CD8-positive, alpha-beta memory T cell (primary cell): ENCODE measurements around the gene HS6ST1. TPM values are rescaled to one million over a fixed set of nuclear protein-coding genes. Genes with fewer than 3 reads are reported as not detected.
"Not testable (repeated sequence)": the region's sequence is repeated elsewhere in the genome, so short reads cannot be mapped to it uniquely, and the experiment has no call there.

Experiments used
- CTCF ChIA-PET: fragments of 350-600 bp; sonication (Branson Sonifier 250); formaldehyde crosslinking; loops from one replicate; lab custom pipeline; 2021; ENCODE audit warnings: antibody characterized with exemption; lab: Charles Lee
- POLR2A ChIA-PET: fragments of 350-600 bp; sonication (Branson Sonifier 250); formaldehyde crosslinking; loops from one replicate; lab custom pipeline; 2021; ENCODE audit warnings: antibody characterized with exemption; lab: Charles Lee
- DNase-seq, 5 donors: peaks; one replicate each; pipeline versions ENCODE4 v3.0.0 to v3.0.0-alpha.2; 2020 to 2022; ENCODE audit warnings: mixed read lengths in 1 of 5
- H3K27ac ChIP-seq: one replicate; pipeline ENCODE4 v1.7.0; 2013; ENCODE audit warnings: low read depth, mild to moderate bottlenecking, low read length, moderate library complexity
- H3K27me3 ChIP-seq: 2 replicates; pipeline ENCODE4 v1.7.0; 2013; ENCODE audit warnings: low read length, mild to moderate bottlenecking; ENCODE audit not compliant: insufficient read depth, poor library complexity, severe bottlenecking
- H3K36me3 ChIP-seq: 2 replicates; pipeline ENCODE4 v1.7.0; 2013; ENCODE audit warnings: mild to moderate bottlenecking, low read length, moderate library complexity; ENCODE audit not compliant: insufficient read depth
- H3K4me1 ChIP-seq: 2 replicates; pipeline ENCODE4 v1.7.0; 2013; ENCODE audit warnings: mild to moderate bottlenecking, low read length, moderate library complexity; ENCODE audit not compliant: insufficient read depth
- H3K4me3 ChIP-seq: 2 replicates; pipeline ENCODE4 v1.7.0; 2013; ENCODE audit warnings: mild to moderate bottlenecking, low read length
- H3K9me3 ChIP-seq: 2 replicates; pipeline ENCODE4 v1.7.0; 2013; ENCODE audit warnings: mild to moderate bottlenecking, low read length
- H3K27ac Mint-ChIP-seq, 8 donors: one replicate each; pipeline ENCODE4 v1.8.0; 2020 to 2021; ENCODE audit warnings: mixed read lengths in 8 of 8, mild to moderate bottlenecking in 6 of 8, inconsistent platforms in 3 of 8, moderate library complexity in 3 of 8
- H3K27me3 Mint-ChIP-seq, 2 donors: one replicate each; pipeline ENCODE4 v1.8.0; 2020 to 2021; ENCODE audit warnings: mixed read lengths in 2 of 2, mild to moderate bottlenecking in 1 of 2, moderate library complexity in 1 of 2
- H3K36me3 Mint-ChIP-seq, 3 donors: one replicate each; pipeline ENCODE4 v1.8.0; 2020 to 2021; ENCODE audit warnings: mixed read lengths in 3 of 3, inconsistent platforms in 1 of 3, mild to moderate bottlenecking in 1 of 3
- H3K4me1 Mint-ChIP-seq, 3 donors: one replicate each; pipeline ENCODE4 v1.8.0; 2020 to 2021; ENCODE audit warnings: mixed read lengths in 3 of 3, inconsistent platforms in 1 of 3, mild to moderate bottlenecking in 1 of 3
- H3K4me3 Mint-ChIP-seq, 7 donors: one replicate each; pipeline ENCODE4 v1.8.0; 2020 to 2021; ENCODE audit warnings: mixed read lengths in 7 of 7, mild to moderate bottlenecking in 6 of 7, moderate library complexity in 4 of 7, inconsistent platforms in 2 of 7
- H3K9me3 Mint-ChIP-seq, 5 donors: one replicate each; pipeline ENCODE4 v1.8.0; 2020 to 2022; ENCODE audit warnings: mixed read lengths in 5 of 5, mild to moderate bottlenecking in 3 of 5, moderate library complexity in 2 of 5, inconsistent platforms in 1 of 5
- polyA plus RNA-seq: library from polyadenylated mRNA; unstranded; fragments of 300-500 nt; fragmentation: Illumina TruSeq; gene quantifications from one replicate; pipeline ENCODE4 v1.2.3, GENCODE V29; 2021
- total RNA-seq, 2 experiments: library from RNA; stranded (reverse); gene quantifications; one replicate each; pipeline ENCODE4 v1.2.3, GENCODE V29; 2021

The HS6ST1 gene
- total and polyA plus RNA-seq, 3 experiments from 2014 or later: 4.6 to 18.2 (median 18.0) TPM

DNA sequence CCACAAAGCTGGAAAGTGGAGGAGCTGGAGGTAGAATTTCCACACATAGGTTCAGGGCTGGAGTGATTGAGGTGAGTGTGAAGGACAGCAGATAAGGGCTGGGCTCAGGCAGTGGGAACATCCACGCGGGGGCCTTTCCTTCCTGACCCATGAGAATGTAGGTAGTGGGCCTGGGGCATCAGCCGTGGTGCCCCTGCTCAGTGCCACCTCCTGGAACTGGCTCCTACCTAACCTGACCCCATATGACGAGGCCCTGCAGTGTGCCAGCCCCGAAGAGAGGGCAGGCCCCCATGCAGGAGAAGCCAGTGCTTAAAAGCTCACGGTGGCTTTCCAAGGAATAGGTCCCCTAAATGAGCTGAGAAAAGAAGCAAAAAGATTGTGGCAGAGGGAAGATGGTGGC is 66.2 kb downstream of the HS6ST1 start:
- DNase-seq: no peak
- Histone ChIP-seq H3K36me3 (no peaks in the 10 kb centered on the region), H3K4me1 (no peaks in the 10 kb centered on the region), H3K27ac (no peak overlapping the region), H3K27me3 (no peaks in the 10 kb centered on the region), H3K9me3 (no peaks in the 10 kb centered on the region), H3K4me3 (no peak overlapping the region)
- H3K27me3 Mint-ChIP-seq: peaks cover 7 to 12% of the 10 kb centered on the region in 2 donors
- H3K9me3 Mint-ChIP-seq: peaks cover 0 to 3% (median 0%) of the 10 kb centered on the region in 5 donors
- ChIA-PET CTCF (no interaction called here), POLR2A (no interaction called here)
- no peaks in the 10 kb centered on the region for H3K4me1 Mint-ChIP-seq
- no peaks in the 10 kb centered on the region for H3K36me3 Mint-ChIP-seq
- no peak overlapping the region for H3K4me3 Mint-ChIP-seq
- peak overlapping the region in 1 of 8 donors; percentile 68 for H3K27ac Mint-ChIP-seq

DNA sequence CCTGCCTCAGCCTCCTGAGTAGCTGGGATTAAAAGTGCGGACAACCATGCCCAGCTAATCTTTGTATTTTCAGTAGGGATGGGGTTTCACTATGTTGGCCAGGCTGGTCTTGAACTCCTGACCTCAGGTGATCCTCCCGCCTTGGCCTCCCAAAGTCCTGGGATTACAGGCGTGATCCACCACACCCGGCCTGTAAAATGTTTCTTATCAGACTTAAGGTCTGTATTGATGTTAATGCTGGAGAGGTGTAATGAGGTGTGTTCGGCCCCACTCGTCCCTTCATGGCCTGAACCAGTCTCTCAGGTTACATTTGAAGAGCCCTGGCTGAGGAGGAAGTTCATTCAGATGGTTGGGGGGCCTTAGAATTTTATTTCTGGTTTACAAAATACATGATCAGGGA is 66.6 kb downstream of the HS6ST1 start:
- H3K27ac Mint-ChIP-seq, POLR2A ChIA-PET, H3K27ac ChIP-seq, H3K4me3 Mint-ChIP-seq, H3K9me3 Mint-ChIP-seq, H3K4me1 ChIP-seq, H3K36me3 ChIP-seq, H3K4me1 Mint-ChIP-seq, H3K27me3 ChIP-seq, CTCF ChIA-PET, DNase-seq, H3K36me3 Mint-ChIP-seq, H3K4me3 ChIP-seq, H3K9me3 ChIP-seq: not testable (repeated sequence)
- peaks cover 7 to 12% of the 10 kb centered on the region in 2 donors for H3K27me3 Mint-ChIP-seq

DNA sequence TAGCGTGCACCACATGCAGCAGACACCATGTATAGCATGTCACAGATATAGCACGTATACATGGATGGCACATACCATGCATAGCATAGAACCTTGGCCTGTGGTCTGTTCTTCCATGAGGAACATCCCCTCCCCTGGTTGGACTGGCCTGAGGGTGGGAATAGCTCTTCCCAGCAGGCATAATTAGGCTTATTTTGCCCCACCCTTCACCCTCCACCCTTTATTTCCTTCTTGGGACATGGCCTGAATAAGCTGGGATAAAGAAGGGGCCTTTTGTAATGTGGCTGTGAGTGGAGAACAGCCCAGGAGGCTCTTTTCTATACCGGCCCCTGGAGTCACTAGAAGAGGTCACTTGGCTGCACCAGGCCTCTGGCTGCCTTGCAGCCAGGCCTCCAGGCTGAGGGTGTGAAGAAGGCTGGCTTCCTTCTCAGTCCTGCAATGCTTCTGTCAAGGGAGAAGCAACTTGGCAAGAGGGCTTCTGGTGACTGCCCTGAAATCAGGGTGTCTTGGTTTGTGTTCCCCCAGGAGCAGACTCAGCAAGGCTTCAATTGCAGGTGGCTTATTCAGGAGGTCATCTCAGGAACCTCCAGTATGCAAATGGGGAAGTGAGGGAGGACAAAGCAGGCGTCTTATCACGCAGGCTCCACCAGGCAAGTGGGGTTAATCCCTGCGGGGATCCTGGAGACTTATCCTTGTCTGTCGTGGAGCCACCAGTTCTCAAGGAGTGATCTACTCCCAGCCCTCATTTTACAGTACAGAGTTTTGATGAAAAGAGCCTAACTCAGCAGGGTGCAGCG is 68.2 kb downstream of the HS6ST1 start:
- H3K27ac ChIP-seq: no peak overlapping the region
- ChIA-PET CTCF (no interaction called here), POLR2A (interaction anchor here (0.7 kb wide), 1 partner anchor 16 kb away, joined by 12 read pairs; no protein-coding TSS in a partner anchor)
- H3K27me3 Mint-ChIP-seq: peaks cover 7 to 12% of the 10 kb centered on the region in 2 donors
- no peak overlapping the region for H3K4me3 Mint-ChIP-seq
- peaks cover 0 to 2% (median 0%) of the 10 kb centered on the region in 5 donors for H3K9me3 Mint-ChIP-seq
- no peaks in the 10 kb centered on the region for H3K4me1 ChIP-seq
- H3K27ac Mint-ChIP-seq: peak overlapping the region in 1 of 8 donors; percentile 26
- H3K27me3 ChIP-seq: no peaks in the 10 kb centered on the region
- H3K36me3 Mint-ChIP-seq: no peaks in the 10 kb centered on the region
- H3K4me3 ChIP-seq: no peak overlapping the region
- H3K36me3 ChIP-seq: no peaks in the 10 kb centered on the region
- H3K9me3 ChIP-seq: no peaks in the 10 kb centered on the region
- H3K4me1 Mint-ChIP-seq: peaks cover 6 to 15% (median 8%) of the 10 kb centered on the region in 3 donors
- DNase-seq: no peak

DNA sequence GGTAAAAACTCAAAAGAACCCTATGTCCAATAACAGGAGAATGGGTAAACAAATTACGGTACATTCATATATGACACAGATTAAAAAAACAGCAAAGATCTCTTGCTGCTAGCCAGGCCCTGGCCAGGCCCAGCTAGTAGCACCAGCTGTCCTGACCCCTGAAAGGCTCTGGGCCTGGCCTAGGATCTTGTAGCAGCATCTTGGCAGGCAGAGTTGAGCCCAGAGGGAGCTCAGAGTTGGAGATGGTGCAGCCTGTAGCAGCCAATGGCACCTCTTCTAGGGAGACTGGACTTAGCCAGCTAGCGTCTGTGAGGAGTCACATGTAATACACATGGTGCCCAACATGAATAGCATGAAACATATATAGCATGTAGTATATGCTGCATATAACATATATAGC is 69.1 kb downstream of the HS6ST1 start:
- no peaks in the 10 kb centered on the region for H3K36me3 ChIP-seq
- no peak overlapping the region for H3K4me3 ChIP-seq
- no peaks in the 10 kb centered on the region for H3K9me3 Mint-ChIP-seq
- no peak for DNase-seq
- H3K36me3 Mint-ChIP-seq: no peaks in the 10 kb centered on the region
- no peak overlapping the region for H3K27ac ChIP-seq
- H3K4me1 Mint-ChIP-seq: peaks cover 6 to 15% (median 8%) of the 10 kb centered on the region in 3 donors
- no peaks in the 10 kb centered on the region for H3K4me1 ChIP-seq
- no peak overlapping the region for H3K4me3 Mint-ChIP-seq
- no peak overlapping the region for H3K27ac Mint-ChIP-seq
- CTCF ChIA-PET: no interaction called here
- peaks cover 7 to 12% of the 10 kb centered on the region in 2 donors for H3K27me3 Mint-ChIP-seq
- no peaks in the 10 kb centered on the region for H3K9me3 ChIP-seq
- POLR2A ChIA-PET: no interaction called here
- H3K27me3 ChIP-seq: no peaks in the 10 kb centered on the region

DNA sequence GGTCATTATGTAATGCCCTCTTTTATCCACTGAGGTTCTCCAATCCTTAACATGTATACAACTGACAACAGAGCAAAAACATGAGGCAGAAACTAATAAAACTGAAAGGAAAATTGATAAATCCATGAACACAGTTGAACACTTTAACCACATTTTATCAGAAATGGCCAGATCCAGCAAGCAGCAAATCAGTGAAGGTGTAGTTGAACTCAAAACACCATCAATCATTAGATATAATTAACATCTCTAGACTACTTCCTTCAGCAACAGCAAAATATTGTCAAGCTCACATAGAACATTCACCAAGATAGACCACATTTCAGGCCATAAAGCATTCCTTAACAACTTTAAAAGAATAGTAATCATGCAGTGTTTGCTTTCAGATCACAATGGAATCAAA is 72.9 kb downstream of the HS6ST1 start:
- Mint-ChIP-seq H3K4me3 (no peak overlapping the region), H3K9me3 (no peaks in the 10 kb centered on the region), H3K27me3 (peaks cover under 1 to 1% of the 10 kb centered on the region in 2 donors), H3K27ac (no peak overlapping the region), H3K36me3 (no peaks in the 10 kb centered on the region), H3K4me1 (peaks cover 6 to 15% (median 8%) of the 10 kb centered on the region in 3 donors)
- Histone ChIP-seq H3K36me3 (no peaks in the 10 kb centered on the region), H3K4me1 (no peaks in the 10 kb centered on the region), H3K27ac (no peak overlapping the region), H3K4me3 (no peak overlapping the region), H3K27me3 (no peaks in the 10 kb centered on the region), H3K9me3 (no peaks in the 10 kb centered on the region)
- no peak for DNase-seq
- ChIA-PET POLR2A (no interaction called here), CTCF (no interaction called here)

DNA sequence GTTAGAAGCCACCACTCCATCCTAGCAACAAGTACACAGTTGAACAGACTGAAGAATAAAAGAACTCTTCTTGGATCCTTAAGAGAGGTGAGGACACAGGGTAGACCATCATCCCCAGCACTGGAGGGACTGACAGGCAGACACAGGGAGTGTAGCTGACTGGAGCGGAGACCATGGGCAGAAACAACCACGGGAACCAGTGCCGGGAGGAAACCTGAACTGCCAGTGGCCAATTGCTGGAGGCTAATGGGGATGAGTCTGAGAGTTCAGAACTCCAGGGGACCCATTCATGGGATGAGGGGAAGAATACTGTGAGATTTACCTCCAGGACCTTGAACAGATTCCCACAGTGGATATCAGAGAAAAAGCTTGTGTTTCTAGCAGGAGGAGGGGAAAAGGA is 76.8 kb downstream of the HS6ST1 start:
- H3K9me3 Mint-ChIP-seq: no peaks in the 10 kb centered on the region

DNA sequence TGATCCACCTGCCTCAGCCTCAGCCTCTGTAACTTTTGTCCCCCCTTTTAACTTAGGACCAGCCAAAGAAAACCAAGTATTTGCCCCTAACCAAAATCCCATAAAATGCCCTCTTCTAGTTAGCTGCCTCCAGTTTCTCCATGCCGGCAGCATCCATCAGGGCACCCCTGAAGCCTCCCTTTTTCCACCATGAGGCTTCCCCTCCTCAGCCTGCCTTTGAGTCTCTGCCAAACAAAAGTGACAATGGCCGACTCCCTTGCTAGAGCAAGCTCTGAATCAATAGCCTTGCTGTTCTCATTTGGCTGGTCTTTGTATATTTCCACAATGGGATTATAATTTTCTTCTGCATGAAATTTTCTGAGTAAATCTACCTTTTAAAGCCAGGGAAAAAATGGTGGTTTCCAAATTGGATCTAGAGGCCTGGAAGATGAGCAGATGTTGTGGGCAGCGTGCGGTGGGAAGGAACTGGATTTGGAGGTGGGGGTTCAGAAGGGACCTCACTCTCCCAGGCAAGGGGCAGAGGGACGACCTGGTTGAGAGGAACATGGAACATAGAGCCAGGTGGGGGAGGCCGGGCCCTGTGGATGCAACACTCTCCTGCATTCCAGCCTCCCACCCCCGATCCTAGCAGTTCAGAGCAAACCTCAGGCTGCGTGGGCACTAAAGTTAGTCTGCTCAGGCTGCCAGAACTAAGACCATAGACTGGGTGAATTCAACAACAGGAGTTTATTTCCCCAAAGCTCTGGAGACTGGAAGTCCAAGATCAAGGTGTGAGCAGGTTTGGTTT is 80.6 kb downstream of the HS6ST1 start:
- Mint-ChIP-seq H3K4me1 (peaks cover 4 to 6% (median 5%) of the 10 kb centered on the region in 3 donors), H3K4me3 (no peak overlapping the region), H3K27ac (no peak overlapping the region), H3K36me3 (no peaks in the 10 kb centered on the region), H3K9me3 (no peaks in the 10 kb centered on the region), H3K27me3 (peaks cover 3 to 11% of the 10 kb centered on the region in 2 donors)
- no peak for DNase-seq
- ChIA-PET CTCF (no interaction called here), POLR2A (no interaction called here)
- no peak overlapping the region for H3K4me3 ChIP-seq
- H3K36me3 ChIP-seq: no peaks in the 10 kb centered on the region
- no peak overlapping the region for H3K27ac ChIP-seq
- H3K9me3 ChIP-seq: no peaks in the 10 kb centered on the region
- no peaks in the 10 kb centered on the region for H3K4me1 ChIP-seq
- H3K27me3 ChIP-seq: no peaks in the 10 kb centered on the region

More for the DNA sequence above, 76.8 kb downstream of the HS6ST1 start:
- Mint-ChIP-seq H3K27me3 (peaks cover 3 to 11% of the 10 kb centered on the region in 2 donors), H3K4me1 (peaks cover 5 to 13% (median 6%) of the 10 kb centered on the region in 3 donors), H3K4me3 (no peak overlapping the region), H3K36me3 (no peaks in the 10 kb centered on the region), H3K27ac (peak overlapping the region in 1 of 8 donors; percentile 85)
- no peaks in the 10 kb centered on the region for H3K9me3 ChIP-seq
- H3K36me3 ChIP-seq: no peaks in the 10 kb centered on the region
- H3K4me1 ChIP-seq: no peaks in the 10 kb centered on the region
- ChIA-PET CTCF (no interaction called here), POLR2A (no interaction called here)
- no peak overlapping the region for H3K4me3 ChIP-seq
- no peak overlapping the region for H3K27ac ChIP-seq
- no peak for DNase-seq
- no peaks in the 10 kb centered on the region for H3K27me3 ChIP-seq

DNA sequence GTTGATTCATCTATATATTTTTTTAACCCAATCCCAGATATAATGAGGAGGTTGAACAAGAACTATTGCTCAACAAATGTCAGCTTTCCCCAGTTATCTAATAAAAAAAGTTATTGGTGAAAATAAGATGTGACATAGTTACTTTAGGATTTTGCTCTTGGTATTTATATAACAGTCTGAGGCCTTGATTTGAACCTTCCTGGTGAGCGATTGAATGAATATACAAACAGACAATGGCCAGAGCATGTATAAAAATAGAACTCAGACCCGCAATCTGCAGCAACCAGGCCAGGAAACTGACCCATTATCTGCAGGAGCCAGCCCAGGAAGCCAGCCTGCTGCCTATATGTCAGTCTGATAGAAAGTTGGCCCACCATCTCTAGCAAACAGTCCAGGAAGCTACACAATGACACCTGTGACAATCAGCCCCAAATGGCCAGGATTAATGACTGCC is 81.6 kb downstream of the HS6ST1 start:
- Mint-ChIP-seq H3K36me3 (no peaks in the 10 kb centered on the region), H3K27me3 (peaks cover 3 to 11% of the 10 kb centered on the region in 2 donors), H3K4me3 (peak overlapping the region in 1 of 7 donors; percentile 40), H3K9me3 (no peaks in the 10 kb centered on the region), H3K4me1 (peaks cover 4 to 8% (median 6%) of the 10 kb centered on the region in 3 donors), H3K27ac (no peak overlapping the region)
- no peaks in the 10 kb centered on the region for H3K9me3 ChIP-seq
- H3K4me3 ChIP-seq: no peak overlapping the region
- H3K27ac ChIP-seq: no peak overlapping the region
- H3K36me3 ChIP-seq: no peaks in the 10 kb centered on the region
- H3K27me3 ChIP-seq: no peaks in the 10 kb centered on the region
- no peaks in the 10 kb centered on the region for H3K4me1 ChIP-seq
- CTCF ChIA-PET: no interaction called here
- DNase-seq: no peak
- POLR2A ChIA-PET: no interaction called here
